ENCODE data around the gene CRYAA. TPM values are rescaled to one million over a fixed set of nuclear protein-coding genes. Genes with fewer than 3 reads are reported as not detected.

CRYAA gene
- polyA plus RNA-seq, 1 donor from 2014 or later: not detected

DNA sequence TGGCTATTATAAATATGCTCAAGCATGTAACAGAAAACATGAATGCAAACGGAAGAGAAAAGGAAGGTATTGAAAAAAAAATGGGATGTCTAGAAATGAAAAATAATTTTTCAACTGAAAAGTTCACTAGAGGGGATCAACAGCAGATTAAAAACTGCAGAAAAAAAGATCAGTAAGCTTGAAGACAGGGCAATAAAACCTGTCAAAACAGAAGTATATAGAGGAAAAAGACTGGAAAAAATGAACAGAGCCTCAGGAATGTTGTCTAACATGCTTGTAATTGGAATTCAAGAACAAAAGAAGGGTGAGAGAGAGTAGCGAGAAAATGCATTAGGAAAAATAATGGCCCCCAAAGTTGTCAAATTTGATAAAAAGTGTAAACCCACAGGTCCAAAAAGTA, 29.6 kb downstream of the CRYAA start:
- H3K36me3 ChIP-seq (ENCODE audit: insufficient read depth, low read length): no peaks in the 10 kb centered on the region
- H3F3A ChIP-seq (ENCODE audit: insufficient read depth, low read length, poor library complexity, severe bottlenecking): no peaks in the 10 kb centered on the region
- H3K9me2 ChIP-seq (ENCODE audit: insufficient read depth, low read length): no peaks in the 10 kb centered on the region
- no peaks in the 10 kb centered on the region for H4K20me1 ChIP-seq (ENCODE audit: insufficient read depth)
- no peak overlapping the region for H2AFZ ChIP-seq (ENCODE audit: low read depth, low read length)
- no peak overlapping the region for H3K9ac ChIP-seq (ENCODE audit: low read length)
- H3K4me3 ChIP-seq (ENCODE audit: low read length): no peak overlapping the region
- TF ChIP-seq RAD21 (conservative IDR thresholded peaks at IDR 0.05) (no peak), EZH2 (IDR thresholded peaks at IDR 0.05; ENCODE audit: borderline replicate concordance, insufficient read depth, low read length, poor library complexity, severe bottlenecking) (no peak), MXI1 (conservative IDR thresholded peaks at IDR 0.05; ENCODE audit: poor library complexity, severe bottlenecking) (no peak), SMC3 (conservative IDR thresholded peaks at IDR 0.05; ENCODE audit: poor library complexity) (no peak), EP300 (conservative IDR thresholded peaks at IDR 0.05; ENCODE audit: poor library complexity, severe bottlenecking) (no peak), TAF1 (IDR thresholded peaks at IDR 0.05; ENCODE audit: low read depth) (no peak), POLR2AphosphoS5 (IDR thresholded peaks at IDR 0.05) (no peak)
- TF ChIP-seq, protein P1, sequence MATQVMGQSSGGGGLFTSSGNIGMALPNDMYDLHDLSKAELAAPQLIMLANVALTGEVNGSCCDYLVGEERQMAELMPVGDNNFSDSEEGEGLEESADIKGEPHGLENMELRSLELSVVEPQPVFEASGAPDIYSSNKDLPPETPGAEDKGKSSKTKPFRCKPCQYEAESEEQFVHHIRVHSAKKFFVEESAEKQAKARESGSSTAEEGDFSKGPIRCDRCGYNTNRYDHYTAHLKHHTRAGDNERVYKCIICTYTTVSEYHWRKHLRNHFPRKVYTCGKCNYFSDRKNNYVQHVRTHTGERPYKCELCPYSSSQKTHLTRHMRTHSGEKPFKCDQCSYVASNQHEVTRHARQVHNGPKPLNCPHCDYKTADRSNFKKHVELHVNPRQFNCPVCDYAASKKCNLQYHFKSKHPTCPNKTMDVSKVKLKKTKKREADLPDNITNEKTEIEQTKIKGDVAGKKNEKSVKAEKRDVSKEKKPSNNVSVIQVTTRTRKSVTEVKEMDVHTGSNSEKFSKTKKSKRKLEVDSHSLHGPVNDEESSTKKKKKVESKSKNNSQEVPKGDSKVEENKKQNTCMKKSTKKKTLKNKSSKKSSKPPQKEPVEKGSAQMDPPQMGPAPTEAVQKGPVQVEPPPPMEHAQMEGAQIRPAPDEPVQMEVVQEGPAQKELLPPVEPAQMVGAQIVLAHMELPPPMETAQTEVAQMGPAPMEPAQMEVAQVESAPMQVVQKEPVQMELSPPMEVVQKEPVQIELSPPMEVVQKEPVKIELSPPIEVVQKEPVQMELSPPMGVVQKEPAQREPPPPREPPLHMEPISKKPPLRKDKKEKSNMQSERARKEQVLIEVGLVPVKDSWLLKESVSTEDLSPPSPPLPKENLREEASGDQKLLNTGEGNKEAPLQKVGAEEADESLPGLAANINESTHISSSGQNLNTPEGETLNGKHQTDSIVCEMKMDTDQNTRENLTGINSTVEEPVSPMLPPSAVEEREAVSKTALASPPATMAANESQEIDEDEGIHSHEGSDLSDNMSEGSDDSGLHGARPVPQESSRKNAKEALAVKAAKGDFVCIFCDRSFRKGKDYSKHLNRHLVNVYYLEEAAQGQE (IDR thresholded peaks at IDR 0.05; ENCODE audit: borderline replicate concordance): no peak
- TF ChIP-seq, protein P2, sequence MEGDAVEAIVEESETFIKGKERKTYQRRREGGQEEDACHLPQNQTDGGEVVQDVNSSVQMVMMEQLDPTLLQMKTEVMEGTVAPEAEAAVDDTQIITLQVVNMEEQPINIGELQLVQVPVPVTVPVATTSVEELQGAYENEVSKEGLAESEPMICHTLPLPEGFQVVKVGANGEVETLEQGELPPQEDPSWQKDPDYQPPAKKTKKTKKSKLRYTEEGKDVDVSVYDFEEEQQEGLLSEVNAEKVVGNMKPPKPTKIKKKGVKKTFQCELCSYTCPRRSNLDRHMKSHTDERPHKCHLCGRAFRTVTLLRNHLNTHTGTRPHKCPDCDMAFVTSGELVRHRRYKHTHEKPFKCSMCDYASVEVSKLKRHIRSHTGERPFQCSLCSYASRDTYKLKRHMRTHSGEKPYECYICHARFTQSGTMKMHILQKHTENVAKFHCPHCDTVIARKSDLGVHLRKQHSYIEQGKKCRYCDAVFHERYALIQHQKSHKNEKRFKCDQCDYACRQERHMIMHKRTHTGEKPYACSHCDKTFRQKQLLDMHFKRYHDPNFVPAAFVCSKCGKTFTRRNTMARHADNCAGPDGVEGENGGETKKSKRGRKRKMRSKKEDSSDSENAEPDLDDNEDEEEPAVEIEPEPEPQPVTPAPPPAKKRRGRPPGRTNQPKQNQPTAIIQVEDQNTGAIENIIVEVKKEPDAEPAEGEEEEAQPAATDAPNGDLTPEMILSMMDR (IDR thresholded peaks at IDR 0.05; ENCODE audit: poor library complexity, severe bottlenecking): no peak
- no peaks in the 10 kb centered on the region for H3K9me3 ChIP-seq (ENCODE audit: low read length)
- H3K4me2 ChIP-seq (ENCODE audit: low read length): no peak overlapping the region
- no peaks in the 10 kb centered on the region for H3K79me2 ChIP-seq (replicated peaks; ENCODE audit: insufficient read depth, low read length)
- H3K27ac ChIP-seq (ENCODE audit: low read length): no peak overlapping the region
- no peaks in the 10 kb centered on the region for H3K27me3 ChIP-seq (ENCODE audit: insufficient read depth, low read depth, low read length)

GRCh38 chr21:43201491-43201890, 32.7 kb downstream of the CRYAA start:
- Histone ChIP-seq H2AFZ (ENCODE audit: low read depth, low read length) (no peak overlapping the region), H3K9ac (ENCODE audit: low read length) (no peak overlapping the region), H3K9me3 (ENCODE audit: low read length) (no peaks in the 10 kb centered on the region), H3K27me3 (ENCODE audit: insufficient read depth, low read depth, low read length) (no peaks in the 10 kb centered on the region), H4K20me1 (ENCODE audit: insufficient read depth) (no peaks in the 10 kb centered on the region), H3K4me2 (ENCODE audit: low read length) (no peak overlapping the region), H3K9me2 (ENCODE audit: insufficient read depth, low read length) (no peaks in the 10 kb centered on the region), H3K4me3 (ENCODE audit: low read length) (no peak overlapping the region), H3F3A (ENCODE audit: insufficient read depth, low read length, poor library complexity, severe bottlenecking) (no peaks in the 10 kb centered on the region), H3K36me3 (ENCODE audit: insufficient read depth, low read length) (no peaks in the 10 kb centered on the region), H3K79me2 (replicated peaks; ENCODE audit: insufficient read depth, low read length) (no peaks in the 10 kb centered on the region), H3K27ac (ENCODE audit: low read length) (no peak overlapping the region)
- no peak for TF ChIP-seq MXI1 (conservative IDR thresholded peaks at IDR 0.05; ENCODE audit: poor library complexity, severe bottlenecking)
- TF ChIP-seq, protein P2 (IDR thresholded peaks at IDR 0.05; ENCODE audit: poor library complexity, severe bottlenecking): no peak
- no peak for TF ChIP-seq EZH2 (IDR thresholded peaks at IDR 0.05; ENCODE audit: borderline replicate concordance, insufficient read depth, low read length, poor library complexity, severe bottlenecking)

All from neural cell (in vitro differentiated cells).